Measurements from ENCODE around the gene LY6G5B.

Gene LY6G5B

GRCh38 chr6:31712296-31712695 lies 42.5 kb downstream of the LY6G5B start:
- DNase-seq, result no peak

GRCh38 chr6:31713465-31713864 lies 43.7 kb downstream of the LY6G5B start:
- DNase-seq, result no peak

- DNase-seq, result no peak
These were observed 44.4 kb downstream of the LY6G5B start for GRCh38 chr6:31713991-31714684.

GRCh38 chr6:31715022-31715958 lies 45.5 kb downstream of the LY6G5B start, which contains the start of gene LY6G6D:
Gene LY6G6D (plus strand): TSS chr6:31715348. CDS start chr6:31715356, 8 bp downstream.
- no peak for DNase-seq

- no peak for DNase-seq
These were observed 47.9 kb downstream of the LY6G5B start for GRCh38 chr6:31717499-31718222.

GRCh38 chr6:31718265-31718664 lies 48.5 kb downstream of the LY6G5B start:
- DNase-seq, result no peak

- DNase-seq, result no peak
These were observed 49.2 kb downstream of the LY6G5B start for GRCh38 chr6:31719001-31719400.

- no peak for DNase-seq
These were observed 50.5 kb downstream of the LY6G5B start for GRCh38 chr6:31720196-31720770.

- no peak for DNase-seq
These were observed 51.7 kb downstream of the LY6G5B start, which contains the start of gene LY6G6C for GRCh38 chr6:31721351-31722020. Gene LY6G6C (minus strand): TSS chr6:31721746. CDS start chr6:31721679, 67 bp downstream.

- DNase-seq, result no peak
These were observed 52.4 kb downstream of the LY6G5B start for GRCh38 chr6:31722173-31722572.
